Measurements from ENCODE around the gene ATG4B. TPM values are rescaled to one million over a fixed set of nuclear protein-coding genes. Genes with fewer than 3 reads are reported as not detected.

The ATG4B gene
- total RNA-seq, 1 donor from 2014 or later: 44.8 TPM

- DNase-seq (ENCODE audit: low spot score): peak; percentile 28
Observed at GRCh38 chr2:241680827-241681599, 43.5 kb downstream of the ATG4B start.

- no peak for DNase-seq (ENCODE audit: low spot score)
Observed at GRCh38 chr2:241686324-241686649, 48.8 kb downstream of the ATG4B start.

DNA sequence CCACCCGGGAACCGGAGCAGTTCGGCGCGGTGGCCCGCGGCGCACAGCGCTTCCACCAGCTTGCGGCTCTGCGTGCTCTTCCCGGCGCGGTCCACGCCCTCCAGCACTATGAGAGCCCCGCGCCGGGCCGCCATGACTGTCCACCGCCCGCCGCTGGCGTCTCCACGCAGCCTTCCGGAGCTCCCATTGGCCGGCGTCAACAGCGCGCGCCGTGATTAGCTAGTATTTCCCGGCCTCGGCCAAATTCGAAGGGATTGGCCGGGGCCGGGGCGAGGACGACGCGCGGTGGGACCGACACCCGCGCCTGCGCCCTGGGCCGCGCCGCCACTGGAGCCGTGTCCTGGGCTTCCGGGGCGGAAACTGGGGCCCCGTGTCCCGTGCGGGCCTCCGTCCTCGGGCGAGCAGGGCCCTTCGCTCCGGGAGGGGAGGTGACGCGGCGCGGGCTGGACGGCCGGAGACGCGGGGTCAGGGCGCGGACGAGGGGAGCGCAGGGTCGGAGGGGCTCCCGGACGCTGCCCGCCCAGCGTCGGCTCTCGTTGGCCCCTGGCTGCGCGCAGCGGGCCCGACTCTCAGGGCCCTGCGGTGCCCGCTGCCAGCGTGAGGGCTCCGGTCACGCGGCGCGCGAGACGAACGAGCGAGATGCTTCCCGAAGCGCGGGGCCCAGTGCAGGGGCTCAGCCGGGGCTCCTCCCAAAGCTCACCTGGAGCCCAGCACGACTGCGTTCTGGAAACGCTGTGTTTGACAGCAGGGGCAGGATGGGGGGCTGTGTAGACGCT, 49.3 kb downstream of the ATG4B start, which contains the start of gene DTYMK:
DTYMK (minus strand) TSS at position 166 of the 776 bp plus-strand sequence; CDS start at position 134, 32 bp downstream.
- peak; percentile 99 for DNase-seq (ENCODE audit: low spot score)

DNA sequence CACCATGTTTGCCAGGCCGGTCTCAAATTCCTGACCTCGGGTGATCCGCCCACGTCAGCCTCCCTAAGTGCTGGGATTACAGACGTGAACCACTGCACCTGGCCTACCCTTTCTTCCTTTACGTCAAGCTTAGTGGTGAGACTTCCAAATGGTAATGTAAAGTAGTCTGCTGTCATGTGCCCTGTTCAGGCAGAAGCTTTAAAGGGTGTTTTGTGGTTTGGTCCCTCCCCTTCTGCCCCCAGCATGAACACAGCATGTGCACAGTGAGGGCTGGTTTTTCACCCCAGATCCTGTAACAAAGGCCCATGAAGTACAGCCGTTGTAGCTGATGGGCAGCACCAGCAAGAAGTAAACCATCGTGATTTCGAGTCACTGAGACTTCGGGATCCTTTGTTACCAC, 51.8 kb downstream of the ATG4B start:
- no peak for DNase-seq (ENCODE audit: low spot score)

DNA sequence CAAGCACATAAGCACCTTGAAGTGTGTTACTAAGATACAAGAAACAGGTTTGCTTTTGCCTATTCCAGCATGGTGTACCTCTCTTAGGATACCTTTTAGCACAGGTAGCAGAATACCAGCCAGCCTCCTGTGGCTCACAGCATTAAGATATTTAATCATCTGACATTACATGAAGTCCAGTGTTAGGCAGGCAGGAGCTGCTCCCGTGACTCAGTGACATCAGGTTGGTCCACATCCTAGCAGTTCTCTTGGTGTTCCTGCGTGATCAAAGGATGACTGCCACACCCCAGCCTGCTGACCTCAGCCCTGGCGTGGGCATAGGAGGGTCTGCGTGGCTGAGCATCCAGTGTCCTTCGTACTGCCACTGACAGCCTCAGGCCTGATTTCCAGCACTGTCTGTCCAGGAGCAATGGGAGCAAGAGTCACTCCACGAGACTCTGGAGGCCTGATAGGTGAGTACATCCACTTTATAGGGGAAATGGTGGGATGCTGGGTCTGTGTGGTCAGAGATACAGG, 52.8 kb downstream of the ATG4B start:
- no peak for DNase-seq (ENCODE audit: low spot score)

DNA sequence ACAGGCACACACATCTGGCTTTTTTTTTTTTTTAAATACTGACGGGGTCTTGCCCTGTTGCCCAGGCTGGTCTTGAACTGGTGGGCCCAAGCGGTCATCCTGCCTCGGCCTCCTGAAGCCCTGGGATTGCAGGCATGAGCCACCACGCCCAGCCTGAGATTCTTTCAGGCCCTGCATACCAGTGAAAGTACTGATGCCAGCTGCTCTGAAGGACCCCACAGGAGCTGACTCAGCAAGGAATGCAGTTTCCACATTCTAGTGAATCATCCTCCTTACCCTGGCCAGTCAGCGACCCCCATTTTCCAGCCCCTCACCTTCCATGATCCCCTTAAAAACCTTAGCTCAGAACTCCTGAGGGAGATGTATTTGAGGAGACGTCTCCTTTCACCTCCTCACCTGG, 55.0 kb downstream of the ATG4B start:
- peak; percentile 23 for DNase-seq (ENCODE audit: low spot score)

GRCh38 chr2:241695651-241696050, 58.2 kb downstream of the ATG4B start:
- DNase-seq (ENCODE audit: low spot score): no peak

- no peak for DNase-seq (ENCODE audit: low spot score)
Observed at GRCh38 chr2:241701149-241701398, 63.6 kb downstream of the ATG4B start.

DNA sequence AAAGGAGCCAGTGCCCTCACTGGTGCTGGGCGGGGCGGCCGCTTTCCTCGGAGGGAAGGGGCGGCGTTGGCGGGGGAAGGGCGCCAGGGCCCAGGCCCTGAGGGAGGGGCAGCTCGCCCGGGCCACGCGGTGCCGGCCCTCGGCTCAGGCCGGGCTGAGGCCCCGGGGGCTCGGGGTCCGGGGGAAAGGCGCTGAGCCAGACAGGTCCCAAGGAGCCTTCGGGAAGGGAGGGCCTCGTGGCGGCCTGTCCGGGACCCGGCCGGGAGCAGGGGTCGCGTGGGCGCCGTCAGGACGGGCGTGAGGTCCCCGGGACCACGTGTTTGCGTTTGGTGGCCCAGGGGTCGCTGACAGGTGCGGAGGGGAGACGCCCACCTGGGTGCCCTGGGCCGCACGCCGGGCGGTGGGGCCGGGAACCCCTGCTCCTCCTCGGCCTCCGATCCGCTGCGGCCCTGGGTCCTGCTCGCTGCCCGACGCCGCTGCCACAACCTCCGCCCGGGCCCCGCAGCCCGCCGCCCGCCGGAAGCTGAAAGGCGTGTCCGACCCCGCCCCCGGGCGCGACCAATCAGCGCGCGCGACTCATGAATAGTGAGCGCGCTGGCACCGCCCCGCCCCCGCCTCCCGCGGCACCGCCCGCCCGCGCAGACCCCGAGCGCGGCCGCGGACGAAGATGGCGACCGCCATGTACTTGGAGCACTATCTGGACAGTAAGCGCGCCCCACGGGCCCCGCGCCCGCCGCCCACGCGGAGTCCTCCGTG, 64.1 kb downstream of the ATG4B start, which contains the start of gene ING5:
ING5 (plus strand) TSS at position 641 of the 756 bp plus-strand sequence; CDS start at position 668, 27 bp downstream.
- peak; percentile 94 for DNase-seq (ENCODE audit: low spot score)

- DNase-seq (ENCODE audit: low spot score): peak; percentile 84
Observed at GRCh38 chr2:241702155-241703031, 64.9 kb downstream of the ATG4B start.

DNA sequence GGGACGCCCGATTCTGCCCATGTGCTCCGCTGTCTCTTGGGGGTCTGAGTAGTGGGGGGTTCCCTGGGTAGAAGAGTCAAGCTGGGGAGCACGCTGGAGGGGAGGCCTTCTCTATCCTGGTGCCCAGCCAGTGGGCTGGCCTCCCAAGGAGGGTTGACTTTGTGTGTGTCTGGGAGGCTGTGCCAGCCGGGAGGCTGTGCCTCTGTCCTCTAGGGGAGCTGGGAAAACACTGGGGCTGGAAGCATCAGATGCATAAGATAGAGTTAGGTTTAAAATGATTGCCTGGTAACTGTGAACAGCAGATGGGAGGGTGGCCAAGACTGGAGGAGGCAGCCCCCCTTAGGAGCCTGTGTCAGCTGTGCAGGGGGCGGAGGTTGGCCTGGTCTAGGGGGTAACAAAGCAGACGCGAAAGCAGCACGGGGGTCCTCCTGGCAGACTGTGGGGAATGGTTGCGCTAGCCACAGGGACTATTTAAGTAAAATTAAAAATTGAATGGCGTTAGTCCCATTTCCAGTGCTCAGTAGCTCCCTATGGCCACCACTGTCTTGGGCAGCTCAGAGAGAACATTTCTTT, 65.6 kb downstream of the ATG4B start:
- peak; percentile 27 for DNase-seq (ENCODE audit: low spot score)

GRCh38 chr2:241706537-241706936, 69.0 kb downstream of the ATG4B start:
- no peak for DNase-seq (ENCODE audit: low spot score)

DNA sequence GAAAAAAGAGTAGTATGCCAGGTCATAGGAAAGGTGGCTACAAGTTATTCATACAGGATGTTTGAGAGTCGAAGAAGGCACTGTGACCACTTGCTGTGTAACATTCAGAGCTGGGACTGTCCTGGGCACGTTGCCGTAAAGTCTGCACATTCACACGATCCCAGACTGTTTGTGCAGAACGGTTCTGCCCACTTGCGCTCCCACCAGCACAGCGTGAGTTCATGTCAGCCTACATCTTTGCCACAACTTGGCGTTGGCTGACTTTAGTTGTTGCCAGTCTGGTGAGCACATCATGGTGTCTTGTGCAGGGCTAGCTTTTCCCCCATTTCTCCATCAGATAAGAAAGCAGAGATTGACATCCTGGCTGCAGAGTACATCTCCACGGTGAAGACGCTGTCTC, 71.4 kb downstream of the ATG4B start:
- no peak for DNase-seq (ENCODE audit: low spot score)

DNA sequence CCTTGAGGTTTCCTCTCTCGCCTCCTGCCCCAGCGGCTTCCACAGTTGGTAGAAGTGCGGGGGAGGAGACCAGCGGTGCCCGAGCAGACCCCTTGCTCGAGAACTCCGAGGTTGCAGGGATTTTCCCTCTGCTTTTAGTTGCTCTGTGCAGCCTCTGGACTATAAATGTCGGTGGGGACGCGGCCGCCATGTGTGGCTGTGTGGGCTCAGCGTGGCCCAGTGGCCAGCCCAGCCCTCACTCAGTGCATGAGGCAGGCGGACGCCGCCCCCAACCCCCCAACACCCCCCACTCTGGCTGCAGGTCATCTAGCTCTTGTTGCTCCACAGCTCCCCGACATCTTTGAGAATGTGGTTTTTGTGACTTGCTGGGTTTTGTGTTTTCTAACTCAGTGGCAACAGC, 81.6 kb downstream of the ATG4B start:
- DNase-seq (ENCODE audit: low spot score): no peak

DNA sequence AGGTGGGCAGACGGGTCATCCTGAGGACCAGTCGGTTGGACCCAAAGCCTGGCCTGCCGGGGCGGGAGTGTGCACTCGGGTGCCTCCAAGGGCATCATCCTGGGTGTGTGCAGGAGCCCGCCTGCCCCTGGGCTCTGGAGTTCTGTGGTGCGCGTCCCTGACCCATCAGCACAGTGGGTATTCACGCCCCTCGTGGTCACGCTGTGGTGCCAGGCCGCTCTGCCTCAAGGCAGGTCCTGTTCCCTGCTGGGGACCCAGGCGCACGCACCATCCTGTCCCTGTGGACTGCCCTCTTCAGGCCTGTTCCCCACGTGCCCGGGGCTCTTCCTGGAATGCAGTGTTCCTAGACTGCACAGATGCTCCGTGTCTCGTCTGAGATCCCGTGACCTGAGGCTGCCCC, 82.6 kb downstream of the ATG4B start:
- no peak for DNase-seq (ENCODE audit: low spot score)

DNA sequence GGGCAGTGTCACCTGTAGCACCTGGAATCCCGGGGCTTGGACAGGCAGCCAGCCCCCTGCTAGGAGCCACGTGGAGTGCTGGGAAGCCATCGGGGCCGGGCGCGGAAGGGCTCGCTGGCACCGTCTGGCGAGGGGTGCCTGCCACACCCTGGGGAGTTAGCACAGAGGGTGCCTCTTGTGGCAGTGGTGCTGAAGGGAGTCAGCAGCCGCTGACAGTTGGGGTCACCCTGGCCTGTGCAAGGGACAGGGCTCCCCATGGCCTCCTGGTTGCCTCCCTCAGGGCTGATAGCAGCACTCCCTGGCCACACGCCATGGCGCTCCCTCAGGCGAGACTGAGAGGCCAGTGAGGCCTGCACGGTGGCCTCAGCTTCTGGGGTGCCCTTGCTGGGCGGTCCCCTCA, 83.1 kb downstream of the ATG4B start:
- DNase-seq (ENCODE audit: low spot score): no peak

- DNase-seq (ENCODE audit: low spot score): no peak
Observed at GRCh38 chr2:241721852-241722251, 84.4 kb downstream of the ATG4B start.

DNA sequence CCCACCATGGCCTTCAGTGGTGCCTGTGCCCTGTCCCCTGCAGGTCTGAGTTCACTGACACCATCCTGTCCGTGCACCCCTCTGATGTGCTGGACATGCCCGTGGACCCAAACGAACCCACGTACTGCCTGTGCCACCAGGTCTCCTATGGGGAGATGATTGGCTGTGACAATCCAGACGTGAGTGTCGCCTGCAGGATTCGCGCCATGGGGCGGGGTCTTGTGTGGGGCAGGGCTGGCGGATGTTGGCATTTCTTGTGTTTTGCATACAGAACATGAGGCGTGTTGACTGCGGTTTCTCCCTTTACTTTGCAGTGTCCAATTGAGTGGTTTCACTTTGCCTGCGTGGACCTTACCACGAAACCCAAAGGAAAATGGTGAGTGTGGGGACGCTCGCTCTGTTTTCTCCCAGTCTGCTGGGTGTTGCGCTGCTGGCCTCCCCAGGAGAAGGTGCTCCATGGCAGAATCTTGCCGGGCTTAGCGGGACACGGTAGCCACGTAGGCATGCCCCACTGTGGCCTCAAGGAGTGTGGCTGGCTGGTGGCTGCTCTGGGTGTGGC, 85.5 kb downstream of the ATG4B start:
- DNase-seq (ENCODE audit: low spot score): no peak

Data from umbilical cord (tissue), 2 donors.